Measurements from ENCODE around the gene MECR. TPM values are rescaled to one million over a fixed set of nuclear protein-coding genes. Genes with fewer than 3 reads are reported as not detected.

MECR gene
- total RNA-seq, 1 donor = 22.5 TPM

DNA sequence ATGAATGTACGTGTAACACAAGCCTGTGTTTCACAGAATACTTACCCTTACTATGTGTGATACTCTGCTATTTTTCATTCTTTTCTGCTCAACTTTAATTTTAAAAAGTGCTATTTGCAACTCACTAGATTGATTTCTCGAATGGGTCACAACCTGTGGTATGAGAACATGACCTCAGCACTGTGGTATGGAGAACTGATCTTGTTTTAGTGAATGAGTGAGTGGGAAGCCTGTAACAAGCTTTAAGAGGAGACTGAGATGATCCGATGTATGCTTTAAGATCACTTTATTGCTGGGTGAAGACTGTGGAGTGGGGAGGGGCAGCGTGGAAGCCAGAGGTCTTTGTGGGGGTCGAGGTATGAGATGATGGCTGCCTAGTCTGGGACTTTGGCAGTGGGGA is 21.6 kb downstream of the MECR start:
- no peak overlapping the region for H3K4me3 ChIP-seq (ENCODE audit: low read depth, low read length)
- TF ChIP-seq, protein P1, sequence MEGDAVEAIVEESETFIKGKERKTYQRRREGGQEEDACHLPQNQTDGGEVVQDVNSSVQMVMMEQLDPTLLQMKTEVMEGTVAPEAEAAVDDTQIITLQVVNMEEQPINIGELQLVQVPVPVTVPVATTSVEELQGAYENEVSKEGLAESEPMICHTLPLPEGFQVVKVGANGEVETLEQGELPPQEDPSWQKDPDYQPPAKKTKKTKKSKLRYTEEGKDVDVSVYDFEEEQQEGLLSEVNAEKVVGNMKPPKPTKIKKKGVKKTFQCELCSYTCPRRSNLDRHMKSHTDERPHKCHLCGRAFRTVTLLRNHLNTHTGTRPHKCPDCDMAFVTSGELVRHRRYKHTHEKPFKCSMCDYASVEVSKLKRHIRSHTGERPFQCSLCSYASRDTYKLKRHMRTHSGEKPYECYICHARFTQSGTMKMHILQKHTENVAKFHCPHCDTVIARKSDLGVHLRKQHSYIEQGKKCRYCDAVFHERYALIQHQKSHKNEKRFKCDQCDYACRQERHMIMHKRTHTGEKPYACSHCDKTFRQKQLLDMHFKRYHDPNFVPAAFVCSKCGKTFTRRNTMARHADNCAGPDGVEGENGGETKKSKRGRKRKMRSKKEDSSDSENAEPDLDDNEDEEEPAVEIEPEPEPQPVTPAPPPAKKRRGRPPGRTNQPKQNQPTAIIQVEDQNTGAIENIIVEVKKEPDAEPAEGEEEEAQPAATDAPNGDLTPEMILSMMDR (IDR thresholded peaks at IDR 0.05; ENCODE audit: insufficient read depth, low read depth, low read length) = no peak
- DNase-seq (ENCODE audit: low read depth) = no peak

DNA sequence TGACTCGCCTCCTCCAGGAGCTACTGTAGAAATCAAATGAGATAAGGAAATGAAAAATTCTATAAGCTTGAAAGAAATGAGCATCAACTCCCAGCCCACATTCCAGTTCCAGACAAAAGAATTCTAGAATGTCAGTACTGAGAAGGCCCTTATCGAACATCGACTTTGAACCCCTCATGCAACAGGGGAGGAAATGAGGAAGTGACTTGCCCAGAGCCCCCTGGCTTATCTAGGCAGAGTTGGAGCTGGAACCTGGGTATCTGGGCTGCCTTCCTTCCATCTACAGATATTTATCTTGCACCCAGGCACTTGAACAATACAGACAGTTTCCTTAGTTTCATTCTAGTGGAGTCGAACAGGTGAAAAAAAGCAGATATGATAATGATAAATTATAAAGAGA is 22.3 kb downstream of the MECR start:
- TF ChIP-seq, protein P1 (IDR thresholded peaks at IDR 0.05; ENCODE audit: insufficient read depth, low read depth, low read length) = no peak
- DNase-seq (ENCODE audit: low read depth) = no peak

DNA sequence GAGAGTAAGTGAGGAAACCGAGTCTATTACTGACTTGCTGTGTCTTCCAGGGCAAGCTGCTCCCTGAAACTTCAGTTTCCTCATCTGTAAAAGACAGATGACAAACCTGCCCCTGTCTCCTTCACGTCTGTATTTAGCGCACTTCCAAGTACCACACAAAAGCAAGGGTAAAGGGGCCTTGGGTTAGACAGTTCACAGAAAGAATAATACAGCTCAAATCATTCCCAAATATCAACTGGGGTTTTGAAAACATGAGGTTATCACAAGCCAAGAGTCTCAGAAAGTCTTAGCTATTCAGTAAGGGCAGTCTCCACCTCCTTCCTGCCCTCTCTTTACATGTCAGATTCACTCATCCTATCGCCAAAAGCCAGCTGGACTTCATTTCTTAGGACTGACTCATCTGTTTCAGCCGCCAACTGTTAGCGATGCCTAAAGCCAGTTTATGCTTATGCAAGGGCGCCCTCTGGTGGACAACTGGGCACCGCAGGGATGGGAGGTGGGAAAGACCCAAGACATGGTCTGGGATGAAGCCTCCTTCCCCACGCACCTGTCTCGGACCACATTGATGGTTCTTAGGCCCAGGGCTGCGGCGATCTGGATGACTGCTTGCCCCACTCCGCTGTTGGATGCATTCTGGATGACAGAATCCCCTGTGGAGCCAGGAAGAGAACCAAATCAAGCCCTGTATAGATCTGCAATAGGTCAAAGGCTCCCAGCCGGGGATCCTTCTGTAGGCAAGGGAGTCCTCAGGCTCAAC is 28.0 kb downstream of the MECR start:
- H3K4me3 ChIP-seq (ENCODE audit: low read depth, low read length) = no peak overlapping the region
- DNase-seq (ENCODE audit: low read depth) = peak; percentile 98
- TF ChIP-seq, protein P1 (IDR thresholded peaks at IDR 0.05; ENCODE audit: insufficient read depth, low read depth, low read length) = peak; percentile 97

More for the DNA sequence above, 22.3 kb downstream of the MECR start:
- H3K4me3 ChIP-seq (ENCODE audit: low read depth, low read length) = no peak overlapping the region

DNA sequence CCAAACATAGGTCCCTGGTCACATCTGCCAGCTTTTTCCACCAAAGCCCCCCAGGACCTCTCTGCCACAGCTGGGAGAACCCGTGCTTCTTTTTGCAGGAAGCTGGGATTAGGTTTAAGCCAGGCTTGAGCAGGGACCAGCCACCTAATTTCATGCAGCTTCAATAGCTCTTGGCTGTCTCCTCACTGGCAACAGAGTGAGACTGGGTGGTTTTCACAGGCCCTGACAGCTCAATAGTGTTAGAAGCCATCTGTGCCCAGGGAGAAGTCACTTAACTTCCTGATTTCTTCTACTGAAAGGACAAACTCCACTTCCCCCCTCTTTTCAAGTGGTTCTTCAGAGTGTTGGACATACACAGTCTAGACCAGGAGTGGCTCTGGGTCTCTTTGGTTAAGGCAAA is 28.7 kb downstream of the MECR start:
- TF ChIP-seq, protein P1 (IDR thresholded peaks at IDR 0.05; ENCODE audit: insufficient read depth, low read depth, low read length) = no peak
- no peak for DNase-seq (ENCODE audit: low read depth)
- no peak overlapping the region for H3K4me3 ChIP-seq (ENCODE audit: low read depth, low read length)

DNA sequence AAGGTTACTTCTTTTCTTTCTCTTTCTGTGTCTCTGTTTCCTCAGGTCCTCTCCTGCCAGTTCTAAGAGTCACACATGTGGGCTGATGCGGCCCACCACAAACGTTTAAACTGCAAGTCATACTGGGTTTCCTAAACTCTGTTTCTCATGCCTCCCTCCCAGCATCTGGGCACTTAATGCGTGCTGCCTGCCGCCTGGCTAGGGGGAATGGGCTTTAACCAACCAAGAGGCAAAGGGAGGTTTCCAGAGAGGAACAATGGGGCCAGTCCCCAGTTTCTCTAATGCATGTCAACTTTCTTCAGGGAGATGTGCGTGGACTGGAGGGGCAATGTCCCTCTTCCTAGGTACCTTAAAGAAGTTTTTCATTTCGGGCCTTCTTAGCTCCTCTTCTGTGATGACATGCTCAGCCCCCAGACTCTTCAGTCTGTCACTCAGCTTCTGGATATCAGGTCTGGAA is 29.1 kb downstream of the MECR start:
- TF ChIP-seq, protein P1 (IDR thresholded peaks at IDR 0.05; ENCODE audit: insufficient read depth, low read depth, low read length) = no peak
- no peak overlapping the region for H3K4me3 ChIP-seq (ENCODE audit: low read depth, low read length)
- DNase-seq (ENCODE audit: low read depth) = no peak

DNA sequence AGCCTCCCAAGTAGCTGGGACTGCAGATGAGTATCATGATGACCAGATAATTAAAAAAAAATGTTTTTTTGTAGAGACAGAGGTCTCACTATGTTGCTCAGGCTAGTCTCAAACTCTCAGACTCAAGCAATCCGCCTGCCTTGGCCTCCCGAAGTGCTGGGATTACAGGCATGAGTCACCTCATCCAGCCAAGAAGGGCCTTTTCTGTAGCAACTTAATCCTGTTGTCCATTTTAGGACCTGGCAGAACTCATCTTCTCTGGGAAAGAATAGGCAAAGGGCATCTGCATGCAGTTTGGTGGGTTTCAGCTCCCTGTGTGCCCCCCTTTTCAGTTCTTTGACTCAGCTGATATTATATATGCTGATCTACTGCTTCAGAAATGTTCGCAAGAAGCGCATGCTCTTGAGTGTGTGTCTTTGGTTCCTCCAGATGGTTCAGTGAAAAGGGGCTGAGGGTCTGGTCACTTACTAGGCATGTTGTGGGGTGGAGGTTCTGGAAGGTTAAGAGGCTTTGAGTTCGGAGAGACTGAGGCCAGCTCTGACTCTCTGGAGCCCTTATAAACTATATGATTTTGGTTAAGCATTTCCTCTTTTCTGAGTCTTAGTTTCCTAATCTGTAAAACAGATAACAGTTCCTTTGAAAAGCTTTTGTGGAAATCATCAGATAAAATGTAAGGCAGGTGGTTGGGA is 29.7 kb downstream of the MECR start:
- DNase-seq (ENCODE audit: low read depth) = peak; percentile 51
- H3K4me3 ChIP-seq (ENCODE audit: low read depth, low read length) = no peak overlapping the region
- TF ChIP-seq, protein P1 (IDR thresholded peaks at IDR 0.05; ENCODE audit: insufficient read depth, low read depth, low read length) = no peak

Data from fibroblast of villous mesenchyme (primary cell).